Right lobe of liver (tissue), 6 donors: ENCODE measurements around the gene DSP. TPM values are rescaled to one million over a fixed set of nuclear protein-coding genes. Genes with fewer than 3 reads are reported as not detected.

Experiments
- ATAC-seq, 4 donors: fragments of 200-7000 bp; cut with Tn5 transposase; one replicate each; pipeline ENCODE4 v1.9.1; 2020; ENCODE audit warnings: mild to moderate bottlenecking in 4 of 4, moderate library complexity in 4 of 4
- DNase-seq, 3 donors: peaks; one replicate each; pipeline ENCODE4 v3.0.0-alpha.2; 2020
- H3K27ac ChIP-seq, 3 donors: fragments of 200-600 bp; one replicate each; pipeline ENCODE4 v1.8.0; 2022
- H3K27me3 ChIP-seq, 2 donors: fragments of 200-600 bp; one replicate each; pipeline ENCODE4 v1.8.0; 2022
- H3K36me3 ChIP-seq, 4 donors: fragments of 200-600 bp; sonication (generic) in 1 of 4; one replicate each; pipeline versions ENCODE4 v1.5.1 to v1.8.0; 2017 to 2022; ENCODE audit warnings: control low read depth in 1 of 4
- H3K4me1 ChIP-seq, 4 donors: fragments of 200-600 bp; sonication (generic) in 1 of 4; one replicate each; pipeline versions ENCODE4 v1.5.1 to v1.8.0; 2017 to 2022; ENCODE audit warnings: control low read depth in 1 of 4
- H3K4me3 ChIP-seq, 3 donors: fragments of 200-600 bp; one replicate each; pipeline ENCODE4 v1.8.0; 2022
- H3K9me3 ChIP-seq, 4 donors: fragments of 200-600 bp; sonication (generic) in 1 of 4; one replicate each; pipeline versions ENCODE4 v1.5.1 to v1.8.0; 2017 to 2022; ENCODE audit warnings: control low read depth in 1 of 4
- CTCF ChIP-seq, 4 donors: fragments of 200-600 bp in 3 of 4; fragments of 450-650 bp in 1 of 4; IDR thresholded peaks; one replicate each; pipeline versions ENCODE4 v1.5.1 to v1.8.0; 2016 to 2022; ENCODE audit warnings: antibody characterized with exemption in 4 of 4, mild to moderate bottlenecking in 2 of 4
- POLR2A ChIP-seq: fragments of 450-650 bp; IDR thresholded peaks from one replicate; pipeline ENCODE4 v1.6.1; 2017; ENCODE audit warnings: antibody characterized with exemption, mild to moderate bottlenecking
- WGBS: methylation state at CpG from one replicate; pipeline ENCODE4 v1.1.6; 2018; ENCODE audit warnings: low coverage, low lambda C conversion rate; ENCODE audit not compliant: insufficient coverage; ENCODE audit errors: missing lambda C conversion rate; 5-methylcytosine and 5-hydroxymethylcytosine counted together
- intact Hi-C, 2 donors: fragments of 100-400 bp; cut with DNase I; formaldehyde crosslinking; loops; one replicate each; pipeline versions ENCODE4 v1.11.2 to v1.14.1; 2022
- total RNA-seq, 6 experiments: library from RNA; depleted of rRNA in 2 of 6; stranded (reverse); fragments of >200 nt in 2 of 6; fragmentation: NEBNext Ultra II Directional in 3 of 6; extraction: Animal tissue kit (Norgen Biotek cat#: 25700) in 3 of 6; gene quantifications; one replicate each; pipeline versions ENCODE4 v1.1.0 to v1.2.4, GENCODE V29; 2016 to 2023
- donor health status: DM: no; HTN: yes; CAD: no.
- donor health status: DM: no; HTN: no; CAD: no.
- donor health status: DM: no; HTN: no; CAD: no.
- donor health status: DM: no; HTN: yes; CAD: no.
- donor health status: DM: no; HTN: yes; CAD: no.

Gene DSP
- total RNA-seq, 6 experiments from 2014 or later = 64.6 to 94.2 (median 82.1) TPM

GRCh38 chr6:7542874-7543624 lies 1.6 kb downstream of the DSP start:
- Histone ChIP-seq H3K4me1 (peaks cover 0 to 31% (median 8%) of the 10 kb centered on the region in 4 donors), H3K4me3 (peak overlapping the region; percentile 61 to 83 (median 71)), H3K27me3 (no peaks in the 10 kb centered on the region), H3K27ac (peak overlapping the region; percentile 87 to 94 (median 92)), H3K36me3 (no peaks in the 10 kb centered on the region), H3K9me3 (no peaks in the 10 kb centered on the region)
- peak; percentile 88 to 95 (median 93) for DNase-seq
- ATAC-seq = peak; percentile 71 to 82 (median 76)
- TF ChIP-seq POLR2A (peak; percentile 74), CTCF (IDR thresholded peaks at IDR 0.05) (no peak)
- WGBS = 2% methylated on average over 12 of the region's 32 CpGs
- intact Hi-C loops = no loop called here

DNA sequence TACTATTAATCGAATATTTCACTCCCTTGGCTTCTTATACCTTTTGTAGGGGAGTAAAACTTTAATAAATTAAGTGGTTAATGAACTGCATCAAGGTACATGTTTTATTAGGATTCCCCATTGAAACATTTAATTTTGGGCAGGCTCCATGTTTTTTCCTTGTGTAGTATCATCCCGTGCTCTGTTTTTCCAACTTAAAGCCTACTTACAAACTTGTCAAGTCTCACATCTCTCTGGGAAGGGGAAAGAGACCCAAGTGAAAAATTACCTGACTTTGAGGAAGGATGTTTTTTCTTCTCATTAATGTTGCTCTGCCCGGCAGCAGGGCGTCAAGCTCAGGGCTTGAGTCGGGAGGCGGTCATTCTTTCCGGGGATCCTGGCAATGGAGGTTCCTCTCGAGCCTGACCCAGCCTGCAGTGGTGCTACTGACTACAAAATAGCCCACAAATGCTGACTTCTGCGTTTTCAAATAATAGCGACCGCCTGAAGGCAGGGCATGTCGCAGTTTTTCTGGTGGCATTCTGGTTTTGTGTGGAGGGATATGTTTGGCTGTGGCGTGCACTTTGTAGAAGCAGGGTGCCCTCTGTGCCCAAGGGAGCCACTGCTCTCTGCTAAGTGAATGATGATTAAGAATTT lies 2.4 kb downstream of the DSP start:
- peak; percentile 29 for TF ChIP-seq POLR2A
- TF ChIP-seq CTCF (IDR thresholded peaks at IDR 0.05) = no peak
- ATAC-seq = peak in 2 of 4 donors; percentile 2 to 3
- no peaks in the 10 kb centered on the region for H3K27me3 ChIP-seq
- WGBS = 12% methylated on average over 13 of the region's 13 CpGs
- H3K36me3 ChIP-seq = no peaks in the 10 kb centered on the region
- H3K4me3 ChIP-seq = peak overlapping the region; percentile 61 to 83 (median 71)
- intact Hi-C loops = no loop called here
- peaks cover 0 to 39% (median 11%) of the 10 kb centered on the region in 4 donors for H3K4me1 ChIP-seq
- peak overlapping the region; percentile 44 to 92 (median 69) for H3K27ac ChIP-seq
- DNase-seq = peak in 2 of 3 donors; percentile 26 to 56
- no peaks in the 10 kb centered on the region for H3K9me3 ChIP-seq

- DNase-seq = no peak
- Histone ChIP-seq H3K27me3 (no peaks in the 10 kb centered on the region), H3K4me3 (peak overlapping the region in 2 of 3 donors; percentile 61 to 83), H3K9me3 (no peaks in the 10 kb centered on the region), H3K36me3 (no peaks in the 10 kb centered on the region), H3K4me1 (peaks cover 0 to 46% (median 14%) of the 10 kb centered on the region in 4 donors), H3K27ac (peak overlapping the region; percentile 44 to 92 (median 69))
- TF ChIP-seq POLR2A (no peak), CTCF (IDR thresholded peaks at IDR 0.05) (no peak)
- ATAC-seq = no peak
- WGBS = 25% methylated on average over 3 of the region's 3 CpGs
- intact Hi-C loops = no loop called here
Observed at GRCh38 chr6:7544597-7544996, 3.1 kb downstream of the DSP start.

- no peaks in the 10 kb centered on the region for H3K9me3 ChIP-seq
- 72% methylated on average over 12 of the region's 12 CpGs for WGBS
- H3K4me3 ChIP-seq = no peak overlapping the region
- no peaks in the 10 kb centered on the region for H3K36me3 ChIP-seq
- DNase-seq (no peak), ATAC-seq (no peak)
- no peaks in the 10 kb centered on the region for H3K27me3 ChIP-seq
- H3K27ac ChIP-seq = peak overlapping the region in 1 of 3 donors; percentile 86
- TF ChIP-seq POLR2A = no peak
- TF ChIP-seq CTCF (IDR thresholded peaks at IDR 0.05) = no peak
- intact Hi-C loops = no loop called here
- peaks cover 0 to 55% (median 19%) of the 10 kb centered on the region in 4 donors for H3K4me1 ChIP-seq
Observed at GRCh38 chr6:7545316-7546019, 4.0 kb downstream of the DSP start.
